GM12873 (cell line): ENCODE data around the gene RAB1A.

Experiments
- TF ChIP-seq, protein P1 (sequence below): IDR thresholded peaks from 2 replicates; pipeline ENCODE4 v1.5.1; 2012; ENCODE audit warnings: low read depth, mild to moderate bottlenecking, moderate library complexity, low read length, control low read depth; ENCODE audit not compliant: insufficient read depth; ENCODE audit errors: missing control alignments

Gene RAB1A

DNA sequence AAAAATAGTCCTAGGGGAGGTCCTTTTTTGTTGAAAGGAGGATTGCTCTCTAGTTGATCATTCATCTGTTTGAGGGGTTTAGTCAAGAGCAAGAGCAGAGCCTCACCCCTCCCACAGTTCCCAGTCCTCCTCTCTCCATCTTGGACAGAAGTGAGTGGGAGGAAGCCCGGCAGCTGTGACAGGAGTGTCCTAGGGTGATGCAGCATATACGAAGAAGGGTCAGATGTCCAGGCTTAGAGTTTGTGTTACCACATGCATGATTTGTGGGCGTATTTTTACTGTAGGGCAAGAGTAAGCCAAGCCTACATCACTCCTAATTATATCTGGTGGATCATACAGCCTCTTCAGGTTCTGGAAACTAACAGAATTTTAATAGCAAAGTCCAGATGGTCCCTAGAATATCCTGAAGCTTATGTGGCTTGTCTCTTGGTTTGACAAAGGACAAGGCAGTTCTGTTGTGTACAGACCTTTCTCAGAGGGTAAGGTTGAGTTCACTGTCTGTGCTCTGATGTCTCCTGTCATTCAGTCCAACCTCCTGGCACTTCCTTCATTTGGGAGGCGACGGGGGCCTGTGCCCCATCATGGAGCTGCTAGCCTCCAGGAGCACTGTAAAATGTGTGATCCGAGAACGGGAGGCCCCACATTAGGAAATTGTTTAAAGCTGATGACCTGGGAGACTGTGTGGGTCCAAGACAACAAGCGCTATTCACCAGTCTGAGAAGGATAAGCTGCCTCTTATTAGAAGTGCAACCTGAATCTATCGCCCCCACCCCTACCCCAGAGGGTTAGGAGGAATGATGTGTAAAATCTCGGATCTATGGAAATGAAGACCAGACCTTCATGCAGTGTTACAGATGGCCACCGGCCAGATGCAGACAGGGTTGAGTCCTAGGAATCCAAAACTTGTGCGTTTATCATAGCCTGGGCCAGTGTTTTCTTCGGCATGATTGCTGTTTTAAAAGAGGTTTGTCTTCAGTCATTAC, 66.8 kb downstream of the RAB1A start:
- TF ChIP-seq, protein P1, sequence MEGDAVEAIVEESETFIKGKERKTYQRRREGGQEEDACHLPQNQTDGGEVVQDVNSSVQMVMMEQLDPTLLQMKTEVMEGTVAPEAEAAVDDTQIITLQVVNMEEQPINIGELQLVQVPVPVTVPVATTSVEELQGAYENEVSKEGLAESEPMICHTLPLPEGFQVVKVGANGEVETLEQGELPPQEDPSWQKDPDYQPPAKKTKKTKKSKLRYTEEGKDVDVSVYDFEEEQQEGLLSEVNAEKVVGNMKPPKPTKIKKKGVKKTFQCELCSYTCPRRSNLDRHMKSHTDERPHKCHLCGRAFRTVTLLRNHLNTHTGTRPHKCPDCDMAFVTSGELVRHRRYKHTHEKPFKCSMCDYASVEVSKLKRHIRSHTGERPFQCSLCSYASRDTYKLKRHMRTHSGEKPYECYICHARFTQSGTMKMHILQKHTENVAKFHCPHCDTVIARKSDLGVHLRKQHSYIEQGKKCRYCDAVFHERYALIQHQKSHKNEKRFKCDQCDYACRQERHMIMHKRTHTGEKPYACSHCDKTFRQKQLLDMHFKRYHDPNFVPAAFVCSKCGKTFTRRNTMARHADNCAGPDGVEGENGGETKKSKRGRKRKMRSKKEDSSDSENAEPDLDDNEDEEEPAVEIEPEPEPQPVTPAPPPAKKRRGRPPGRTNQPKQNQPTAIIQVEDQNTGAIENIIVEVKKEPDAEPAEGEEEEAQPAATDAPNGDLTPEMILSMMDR = no peak

DNA sequence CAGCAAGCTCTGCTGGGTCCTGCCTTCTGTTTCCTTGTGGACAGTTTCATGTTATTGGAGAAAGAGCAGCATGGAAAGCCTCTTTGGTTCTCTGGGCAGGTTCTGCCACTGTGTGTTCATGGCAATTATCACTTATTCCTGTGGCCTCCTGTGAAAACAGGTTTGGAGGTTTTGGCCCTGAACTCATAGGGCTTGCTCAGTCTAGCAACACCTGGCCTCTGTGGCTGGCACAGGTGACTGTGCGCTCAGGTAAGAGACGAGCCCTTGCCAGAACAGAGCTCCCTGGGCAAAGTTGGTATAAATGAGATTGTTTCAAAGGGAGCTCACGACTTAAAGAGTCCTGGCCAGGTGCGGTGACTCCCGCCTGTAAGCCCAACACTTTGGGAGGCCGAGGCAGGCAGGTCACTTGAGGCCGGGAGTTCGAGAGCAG, 68.0 kb downstream of the RAB1A start:
- TF ChIP-seq, protein P1 = no peak

DNA sequence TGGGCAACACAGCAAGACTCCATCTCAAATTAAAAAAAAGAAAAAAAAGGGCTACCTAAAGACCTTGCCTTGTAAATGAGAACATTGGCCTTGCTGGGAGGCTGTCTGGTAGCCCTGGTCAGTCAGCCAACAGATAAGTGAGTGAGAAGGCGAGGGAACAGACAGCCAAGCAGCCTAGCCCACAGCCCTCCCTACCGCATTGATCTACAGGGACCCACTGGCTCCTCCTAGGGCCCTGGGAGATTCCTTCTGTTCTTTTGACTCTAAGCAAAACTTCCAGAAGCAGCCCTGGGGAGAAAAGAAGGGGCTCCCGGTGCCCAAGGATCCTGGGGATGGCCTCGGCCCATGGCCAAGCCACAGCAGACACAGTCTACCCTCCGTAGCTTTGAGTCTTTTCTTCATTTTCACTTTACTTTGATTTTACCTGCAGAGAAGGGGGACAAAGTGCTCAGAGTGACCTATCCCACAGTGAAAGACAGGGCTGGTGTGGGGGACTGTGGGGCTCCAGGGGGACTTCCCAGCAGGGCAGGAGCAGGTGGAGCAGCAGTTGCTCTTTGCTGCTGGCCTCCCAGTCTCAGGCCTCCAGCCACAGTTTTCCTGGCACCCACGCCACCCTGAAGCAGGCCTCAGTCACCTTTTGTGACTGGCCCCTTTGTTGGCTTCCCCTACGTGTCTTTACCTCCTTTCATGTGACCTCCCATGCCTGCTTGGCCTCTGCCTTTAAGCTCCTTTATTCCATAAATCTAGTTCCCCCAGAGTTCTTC, 68.6 kb downstream of the RAB1A start:
- TF ChIP-seq, protein P1 = no peak

DNA sequence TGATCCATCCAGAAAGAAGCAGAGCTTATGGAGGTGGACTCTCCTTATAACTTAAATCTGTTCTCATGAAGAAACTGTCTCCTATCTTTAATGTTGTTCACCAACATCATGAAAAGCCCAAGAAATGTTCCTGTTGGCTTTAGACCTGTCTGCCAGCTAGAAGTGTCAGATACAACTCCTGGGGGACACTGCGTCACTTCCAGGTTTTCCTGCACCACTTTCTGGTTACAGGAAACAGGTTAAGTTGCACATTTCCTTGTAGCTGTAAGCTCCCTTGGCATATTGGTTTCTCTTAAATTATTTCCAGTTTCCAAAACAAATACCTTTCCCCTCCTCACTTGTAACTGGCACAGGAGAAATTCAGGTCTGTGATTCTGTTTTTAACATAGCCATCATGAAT, 70.8 kb downstream of the RAB1A start:
- TF ChIP-seq, protein P1 = no peak

DNA sequence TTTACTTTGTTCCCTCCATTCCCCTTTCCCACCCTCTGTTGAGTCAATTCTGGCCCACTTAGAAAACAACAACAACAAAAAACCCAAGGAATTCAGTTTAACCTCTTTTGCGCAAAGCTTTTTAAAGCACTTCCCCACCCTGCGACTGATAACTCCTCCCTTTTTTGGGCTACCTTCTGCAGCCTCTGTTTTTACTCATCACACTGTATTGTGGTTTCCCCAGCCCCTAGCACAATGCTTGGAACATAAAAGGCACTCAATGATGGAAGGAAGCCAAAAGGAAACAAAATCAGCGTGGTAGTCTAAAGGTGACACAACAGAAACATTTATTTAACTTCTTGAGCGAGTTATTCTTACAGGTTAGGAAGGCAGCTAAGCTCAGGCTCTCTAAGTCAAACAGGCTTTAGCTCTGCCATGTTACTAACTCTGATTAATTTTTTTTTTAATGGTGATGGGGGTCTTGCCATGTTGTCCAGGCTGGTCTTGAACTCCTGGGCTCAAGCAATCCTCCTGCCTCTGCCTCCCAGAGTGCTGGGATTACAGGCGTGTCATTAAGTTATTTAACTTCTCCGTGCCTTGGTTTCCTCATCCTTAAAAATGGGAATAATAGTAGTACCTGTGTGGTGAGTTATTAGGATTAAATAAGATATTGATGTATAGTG, 72.4 kb downstream of the RAB1A start:
- TF ChIP-seq, protein P1 = no peak

DNA sequence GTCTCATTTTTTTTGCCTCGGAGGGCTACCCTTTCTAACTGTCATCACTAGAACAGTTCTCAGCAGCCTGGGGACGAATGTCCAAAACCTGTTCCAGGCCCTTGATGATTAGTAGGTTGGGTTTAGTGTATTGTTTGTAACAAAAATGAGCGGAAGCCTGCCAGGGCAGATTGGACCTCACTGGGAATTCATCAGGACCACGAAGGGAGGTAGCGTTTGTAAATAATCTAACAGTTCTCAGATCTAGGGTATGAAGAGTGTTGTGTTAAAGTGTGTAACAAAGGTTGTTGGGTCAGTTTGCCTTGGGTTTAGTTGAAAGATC, 72.9 kb downstream of the RAB1A start:
- TF ChIP-seq, protein P1 = no peak

DNA sequence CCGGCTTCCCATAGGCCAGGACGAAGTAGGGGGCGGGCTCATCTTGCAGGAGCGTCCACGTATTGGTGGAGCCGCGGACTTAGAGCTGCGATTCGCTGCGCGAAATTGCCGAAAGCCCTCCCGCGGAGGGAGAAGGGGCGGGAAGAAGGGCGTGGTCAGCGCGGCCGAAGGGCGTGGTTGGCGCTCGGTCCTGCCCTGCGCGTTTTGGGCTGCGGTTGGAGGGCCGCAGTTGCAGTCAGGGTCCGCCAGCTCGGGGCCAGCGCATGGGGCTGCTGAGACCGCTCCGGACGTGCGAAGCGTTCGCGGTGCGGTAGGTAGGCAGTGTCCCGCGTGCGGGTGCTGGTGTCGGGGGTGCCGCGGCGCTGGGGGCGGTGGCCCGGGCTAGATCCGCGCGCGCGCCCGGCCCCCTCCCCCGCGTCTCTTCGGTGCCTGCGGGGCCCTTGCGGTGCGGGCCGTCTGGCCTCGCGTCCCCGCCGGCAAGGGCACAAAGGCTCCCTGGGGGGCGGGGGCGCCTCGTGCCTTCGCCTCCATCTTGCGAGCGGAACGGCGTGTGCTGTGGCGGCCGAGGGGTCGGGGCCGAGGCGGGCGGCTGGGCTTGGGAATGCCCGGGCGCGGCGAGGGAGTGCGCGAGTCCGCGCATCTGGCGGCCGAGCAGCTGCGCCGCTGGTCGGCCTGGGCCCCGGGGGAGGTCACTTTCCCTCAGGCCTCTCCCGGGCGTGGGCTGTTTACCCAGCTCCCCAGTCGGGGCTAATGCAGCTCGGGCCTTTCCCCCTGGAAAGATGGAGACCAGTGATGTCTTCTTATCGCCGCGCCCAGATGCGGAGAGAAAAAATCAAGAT, 73.5 kb downstream of the RAB1A start, which contains the start of gene CEP68:
TSS of gene CEP68 (plus strand) at position 202 of the 839 bp plus-strand sequence. CDS start 13,029 bp downstream, outside the sequence.
- TF ChIP-seq, protein P1 = no peak
